ENCODE measurements around the gene RAMP1. TPM values are rescaled to one million over a fixed set of nuclear protein-coding genes. Genes with fewer than 3 reads are reported as not detected.

RAMP1 gene
- total RNA-seq, 1 experiment from 2014 or later = 0.63 TPM

GRCh38 chr2:237916296-237916695 lies 56.9 kb downstream of the RAMP1 start:
- H3K4me1 ChIP-seq (ENCODE audit: insufficient read depth, low read length) = no peaks in the 10 kb centered on the region
- H3T11ph ChIP-seq (ENCODE audit: low read length) = no peak overlapping the region
- H3K23me2 ChIP-seq (ENCODE audit: insufficient read length, low read depth, low read length, poor library complexity, severe bottlenecking) = no peaks in the 10 kb centered on the region
- no peak overlapping the region for H3K14ac ChIP-seq (ENCODE audit: insufficient read depth, low read length)
- WGBS (ENCODE audit: extremely low coverage, insufficient read length, low lambda C conversion rate) = no CpG with 5 or more reads among the region's 13 CpGs
- no peak for DNase-seq
- H3K23ac ChIP-seq (ENCODE audit: insufficient read length, low read depth, low read length) = no peak overlapping the region
- H4K8ac ChIP-seq (replicated peaks; ENCODE audit: insufficient read length, low read depth, low read length) = no peak overlapping the region
- no peak overlapping the region for H3K9ac ChIP-seq (ENCODE audit: extremely low read depth, insufficient read length, low read length)
- Mint-ChIP-seq H3K36me3 (ENCODE audit: insufficient read depth in 1 of 3, low read depth in 3 of 3) (no peaks in the 10 kb centered on the region), H3K27me3 (ENCODE audit: low read depth) (peaks cover 14% of the 10 kb centered on the region), H3K9me3 (no peaks in the 10 kb centered on the region), H3K4me1 (no peaks in the 10 kb centered on the region), H3K27ac (no peak overlapping the region; a peak in 1 of 7 replicates), H3K4me3 (no peak overlapping the region)
- H2BK20ac ChIP-seq (ENCODE audit: low read depth, low read length, poor library complexity, severe bottlenecking) = no peak overlapping the region
- no peak overlapping the region for H2AFZ ChIP-seq (ENCODE audit: low read length)
- no peaks in the 10 kb centered on the region for H3K27me3 ChIP-seq (ENCODE audit: insufficient read depth, low read length)
- H2BK15ac ChIP-seq (ENCODE audit: low read depth, low read length) = no peak overlapping the region
- no peak overlapping the region for H4K91ac ChIP-seq (ENCODE audit: insufficient read length, low read depth, low read length)
- H3K56ac ChIP-seq (ENCODE audit: insufficient read length, low read depth, low read length) = no peak overlapping the region
- H3K79me2 ChIP-seq (ENCODE audit: insufficient read depth, low read length) = no peaks in the 10 kb centered on the region
- no peaks in the 10 kb centered on the region for H3K9me3 ChIP-seq (ENCODE audit: control insufficient read depth, low read depth, low read length)
- no peak overlapping the region for H3K4me2 ChIP-seq (ENCODE audit: insufficient read depth, insufficient read length, low read length)
- H2BK5ac ChIP-seq (ENCODE audit: insufficient read length, low read length) = no peak overlapping the region
- H2AK5ac ChIP-seq (ENCODE audit: insufficient read length, low read length) = no peak overlapping the region
- H3K27ac ChIP-seq (ENCODE audit: insufficient read length, low read depth, low read length) = no peak overlapping the region
- H2BK120ac ChIP-seq (ENCODE audit: low read depth, low read length, poor library complexity, severe bottlenecking) = no peak overlapping the region
- no peak overlapping the region for H4K5ac ChIP-seq (ENCODE audit: insufficient read length, low read depth, low read length)
- no peak overlapping the region for H3K18ac ChIP-seq (ENCODE audit: insufficient read length, low read depth, low read length)
- H3K79me1 ChIP-seq (ENCODE audit: insufficient read depth, low read depth, low read length, poor library complexity, severe bottlenecking) = no peaks in the 10 kb centered on the region
- H2BK12ac ChIP-seq (ENCODE audit: insufficient read length, low read depth, low read length) = no peak overlapping the region
- no peaks in the 10 kb centered on the region for H4K20me1 ChIP-seq (ENCODE audit: control insufficient read depth, insufficient read depth, insufficient read length)
- TF ChIP-seq CTCF (conservative IDR thresholded peaks at IDR 0.05) = no peak
- no peak overlapping the region for H3K4ac ChIP-seq (ENCODE audit: low read depth, low read length)

All from H9 (cell line).